HG03439 (cell line): ENCODE data around the gene ADCK2.
A peak's percentile ranks its signal among the peaks of the same experiment; 100 is the strongest.
"Not testable (repeated sequence)": the region's sequence is repeated elsewhere in the genome, so short reads cannot be mapped to it uniquely, and the experiment has no call there.

Experiments used
- ATAC-seq: cut with Tn5 transposase; IDR thresholded peaks from one replicate; pipeline ENCODE4 v1.9.1; 2021; ENCODE audit warnings: mild to moderate bottlenecking, moderate library complexity; ENCODE audit not compliant: unreplicated experiment

ADCK2 gene

GRCh38 chr7:140693849-140694248 lies 21.1 kb downstream of the ADCK2 start:
- ATAC-seq = not testable (repeated sequence)

- no peak for ATAC-seq
Measured at GRCh38 chr7:140694592-140694991, 21.8 kb downstream of the ADCK2 start.

GRCh38 chr7:140695381-140695780 lies 22.6 kb downstream of the ADCK2 start:
- ATAC-seq = no peak

GRCh38 chr7:140696024-140696679 lies 23.4 kb downstream of the ADCK2 start:
- no peak for ATAC-seq

- peak; percentile 89 for ATAC-seq
Measured at GRCh38 chr7:140696680-140697446, 24.1 kb downstream of the ADCK2 start, which contains the start of gene NDUFB2. NDUFB2 (plus strand) TSS chr7:140696708; CDS start chr7:140696745, 37 bp downstream.

- ATAC-seq = no peak
Measured at GRCh38 chr7:140697447-140698143, 24.9 kb downstream of the ADCK2 start.

GRCh38 chr7:140698477-140698876 lies 25.7 kb downstream of the ADCK2 start:
- no peak for ATAC-seq

- no peak for ATAC-seq
Measured at GRCh38 chr7:140702774-140703173, 30.0 kb downstream of the ADCK2 start.

- no peak for ATAC-seq
Measured at GRCh38 chr7:140704205-140704604, 31.5 kb downstream of the ADCK2 start.

- ATAC-seq = no peak
Measured at GRCh38 chr7:140707132-140707531, 34.4 kb downstream of the ADCK2 start.

GRCh38 chr7:140708764-140709163 lies 36.0 kb downstream of the ADCK2 start:
- ATAC-seq = not testable (repeated sequence)

- ATAC-seq = not testable (repeated sequence)
Measured at GRCh38 chr7:140712392-140712791, 39.6 kb downstream of the ADCK2 start.

- no peak for ATAC-seq
Measured at GRCh38 chr7:140714331-140715040, 41.7 kb downstream of the ADCK2 start.

GRCh38 chr7:140719721-140720120 lies 47.0 kb downstream of the ADCK2 start:
- ATAC-seq = no peak

- ATAC-seq = no peak
Measured at GRCh38 chr7:140722254-140722653, 49.5 kb downstream of the ADCK2 start.

- no peak for ATAC-seq
Measured at GRCh38 chr7:140723006-140723405, 50.3 kb downstream of the ADCK2 start.

GRCh38 chr7:140723574-140723973 lies 50.8 kb downstream of the ADCK2 start:
- ATAC-seq = no peak

- no peak for ATAC-seq
Measured at GRCh38 chr7:140724706-140725105, 52.0 kb downstream of the ADCK2 start.

GRCh38 chr7:140726281-140726680 lies 53.5 kb downstream of the ADCK2 start:
- ATAC-seq = no peak

GRCh38 chr7:140732416-140732815 lies 59.7 kb downstream of the ADCK2 start:
- no peak for ATAC-seq

- ATAC-seq = no peak
Measured at GRCh38 chr7:140734096-140734495, 61.4 kb downstream of the ADCK2 start.
